Activated CD8-positive, alpha-beta memory T cell treated with anti-CD3 and anti-CD28 coated beads for 48 hours (primary cell): ENCODE measurements around the gene STK38.
"Not testable (repeated sequence)": the region's sequence is repeated elsewhere in the genome, so short reads cannot be mapped to it uniquely, and the experiment has no call there.

Source experiments
- DNase-seq, 3 experiments: peaks; one replicate each; pipeline ENCODE4 v3.0.0-alpha.2; 2020; ENCODE audit warnings: low read depth in 2 of 3, low spot score in 2 of 3

Gene STK38

DNA sequence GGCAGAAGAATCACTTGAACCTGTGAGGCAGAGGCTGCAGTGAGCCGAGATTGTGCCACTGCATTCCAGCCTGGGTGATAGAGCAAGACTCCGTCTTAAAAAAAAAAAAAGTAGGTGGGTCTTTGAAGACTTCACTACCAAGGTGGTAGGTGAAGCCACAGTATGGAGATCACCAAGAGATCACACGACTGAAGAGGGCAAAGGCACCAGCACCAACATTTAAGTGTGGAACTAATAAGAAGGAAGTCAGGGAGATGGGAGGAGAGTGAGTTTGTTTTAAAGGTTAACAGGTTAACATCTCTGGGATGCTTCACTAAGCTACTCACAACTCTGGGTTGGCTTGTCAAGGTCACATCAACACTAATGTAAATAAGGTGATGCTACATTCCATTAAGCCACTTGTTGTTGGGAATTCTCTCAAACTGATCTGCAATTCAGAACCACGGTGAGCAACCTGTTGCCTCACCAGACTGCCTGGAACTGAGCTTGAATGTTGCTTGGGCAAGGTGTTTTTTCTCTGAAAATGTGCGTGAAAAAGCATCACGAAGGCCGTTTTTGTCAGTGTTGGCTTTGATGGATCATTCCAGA, 55.8 kb downstream of the STK38 start:
- DNase-seq = no peak

DNA sequence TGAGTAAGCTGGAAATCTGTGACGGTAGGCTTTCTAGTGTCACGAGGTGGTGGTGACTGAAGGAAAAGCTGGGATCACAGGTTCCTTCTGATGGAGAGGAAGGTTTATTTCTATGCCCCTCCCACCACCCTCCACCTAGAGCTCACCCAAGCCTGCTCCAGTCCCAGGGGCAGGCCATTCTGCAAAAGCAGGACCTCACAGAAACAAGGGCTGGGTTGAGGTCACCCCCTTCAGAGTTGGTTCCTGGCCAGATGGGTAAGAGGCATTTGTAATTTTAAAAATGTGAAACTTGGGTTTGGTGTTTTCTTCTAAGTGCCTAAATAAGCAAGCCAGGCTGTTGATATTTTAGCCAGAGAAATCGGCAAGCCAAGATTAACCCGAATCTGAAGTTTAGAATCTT, 57.9 kb downstream of the STK38 start:
- DNase-seq = no peak

DNA sequence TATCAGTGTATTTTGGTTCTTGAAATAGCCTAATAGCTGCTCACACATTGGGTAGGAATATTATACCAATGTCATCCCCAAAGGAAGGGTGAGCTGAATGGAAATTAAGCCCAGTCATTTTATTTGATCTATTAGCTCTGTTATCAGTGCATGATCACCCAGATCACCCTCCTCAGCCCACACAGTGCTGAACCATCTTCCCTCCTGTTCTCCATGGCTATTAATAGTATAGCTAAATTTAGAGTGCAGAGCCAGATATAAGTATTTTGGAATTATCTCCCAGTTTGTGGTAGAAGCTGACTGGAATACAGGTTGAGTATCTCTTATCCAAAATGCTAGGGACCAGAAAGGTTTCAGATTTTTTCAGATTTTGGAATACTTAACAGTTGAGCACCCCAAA, 59.1 kb downstream of the STK38 start:
- no peak for DNase-seq

DNA sequence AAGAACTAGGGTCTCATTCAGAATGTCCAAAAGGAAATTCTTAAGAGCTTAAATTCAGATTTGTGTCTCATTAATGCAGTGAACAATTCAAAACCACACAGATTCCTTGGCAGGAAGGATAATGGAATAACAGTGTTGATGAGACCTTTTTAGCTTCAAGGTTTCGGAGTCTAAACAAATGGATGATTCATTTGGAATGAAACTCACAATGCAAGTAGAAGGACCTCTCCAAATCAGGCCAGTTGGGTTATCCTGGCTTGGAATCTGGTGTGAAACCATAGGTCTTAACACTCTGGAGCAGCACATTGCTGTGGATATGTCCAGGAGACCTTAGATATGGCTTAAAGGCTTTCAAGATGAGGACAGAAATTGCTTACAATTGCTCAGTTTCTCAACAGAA, 59.6 kb downstream of the STK38 start:
- DNase-seq = no peak

DNA sequence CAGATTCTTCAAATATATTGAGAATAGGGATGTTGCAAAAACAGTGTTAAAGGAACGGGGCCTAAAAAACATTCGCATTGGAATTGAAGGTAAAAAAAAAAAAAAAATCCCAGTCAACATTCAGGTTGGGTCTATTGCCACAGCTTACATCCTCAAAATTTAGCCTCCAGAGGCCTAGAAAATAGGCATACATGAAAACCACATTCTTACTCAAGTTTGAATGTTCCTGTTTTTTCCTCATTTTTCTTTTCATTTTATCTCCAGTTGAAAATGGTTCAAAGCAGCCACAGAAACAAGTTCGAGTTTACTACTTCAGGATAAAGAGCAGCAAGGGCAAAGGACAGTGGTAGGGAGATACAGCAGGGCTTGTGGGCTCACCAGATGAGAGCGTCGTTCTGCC, 62.5 kb downstream of the STK38 start:
- no peak for DNase-seq

DNA sequence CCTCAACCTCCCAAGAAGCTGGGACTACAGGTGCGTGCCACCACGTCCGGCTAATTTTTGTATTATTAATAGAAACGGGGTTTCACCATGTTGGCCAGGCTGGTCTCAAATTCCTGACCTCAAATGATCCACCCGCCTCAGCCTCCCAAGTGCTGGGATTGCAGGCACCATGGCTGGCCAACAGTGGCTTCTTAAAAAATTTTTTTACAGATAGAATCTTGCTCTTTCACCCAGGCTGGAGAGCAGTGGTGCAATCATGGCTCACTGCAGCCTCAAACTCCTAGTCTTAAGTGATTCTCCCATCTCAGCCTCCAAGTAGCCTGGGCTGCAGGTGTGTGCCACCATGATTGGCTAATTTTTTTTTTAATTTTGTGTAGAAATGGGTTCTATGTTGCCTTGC, 64.0 kb downstream of the STK38 start:
- DNase-seq = not testable (repeated sequence)

DNA sequence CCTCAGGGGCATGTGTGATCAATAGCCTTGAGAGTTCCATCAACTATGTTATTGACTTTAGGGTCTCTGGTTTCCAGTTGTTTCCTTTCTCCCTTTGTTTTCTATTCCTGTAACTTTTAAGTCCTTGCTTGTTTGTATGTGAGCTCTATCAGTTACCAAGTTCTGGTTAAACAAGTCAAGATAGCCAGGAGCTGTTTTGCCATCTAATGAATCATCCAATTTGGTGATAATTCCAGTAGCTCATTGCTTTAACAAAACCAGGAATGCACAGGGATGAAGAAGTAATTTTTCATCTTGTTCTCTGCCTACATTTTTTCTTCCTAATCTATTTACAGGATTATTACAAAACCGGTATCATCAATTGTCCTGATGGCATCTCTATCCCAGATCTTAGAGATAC, 68.0 kb downstream of the STK38 start:
- no peak for DNase-seq

DNA sequence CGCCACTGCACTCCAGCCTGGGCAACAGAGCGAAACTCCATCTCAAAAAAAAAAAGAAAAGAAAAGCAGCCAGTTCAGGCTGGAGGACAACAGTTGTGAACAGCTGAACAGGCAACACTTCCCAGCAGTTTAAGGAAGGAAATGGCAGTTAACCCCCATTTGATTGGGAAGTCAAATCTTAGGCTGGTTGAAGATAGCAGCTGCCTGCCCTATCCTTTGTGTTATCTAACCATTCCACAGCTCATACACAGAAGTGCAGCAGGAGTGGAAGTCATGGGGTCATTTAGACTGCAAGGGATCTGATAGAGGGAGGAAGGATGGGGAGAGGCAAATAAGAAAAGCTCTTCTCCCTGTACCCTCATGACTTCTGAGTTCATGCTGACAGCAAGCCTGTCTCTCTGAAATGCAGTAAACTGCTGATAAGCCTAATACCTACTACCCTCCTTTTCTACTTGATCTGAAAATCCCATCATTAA, 69.2 kb downstream of the STK38 start:
- DNase-seq = no peak

DNA sequence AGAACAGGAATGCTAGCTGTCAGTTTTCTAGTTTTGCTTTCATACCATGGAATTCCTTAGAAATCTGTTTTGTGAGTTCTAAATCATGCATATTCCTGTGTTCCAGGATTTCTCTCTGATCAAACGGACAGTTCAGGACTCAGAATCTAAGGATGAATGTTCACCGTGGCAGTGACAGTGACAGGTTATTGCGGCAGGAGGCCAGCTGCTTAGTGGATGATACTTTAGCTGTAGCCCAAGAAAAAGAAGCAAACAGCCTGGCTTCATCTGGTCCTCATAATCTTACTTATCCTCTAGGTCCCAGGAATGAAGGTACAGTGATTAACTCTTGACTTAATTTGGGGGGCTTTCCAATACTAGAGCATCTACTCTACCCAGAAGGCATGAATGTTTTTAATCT, 77.3 kb downstream of the STK38 start:
- no peak for DNase-seq

DNA sequence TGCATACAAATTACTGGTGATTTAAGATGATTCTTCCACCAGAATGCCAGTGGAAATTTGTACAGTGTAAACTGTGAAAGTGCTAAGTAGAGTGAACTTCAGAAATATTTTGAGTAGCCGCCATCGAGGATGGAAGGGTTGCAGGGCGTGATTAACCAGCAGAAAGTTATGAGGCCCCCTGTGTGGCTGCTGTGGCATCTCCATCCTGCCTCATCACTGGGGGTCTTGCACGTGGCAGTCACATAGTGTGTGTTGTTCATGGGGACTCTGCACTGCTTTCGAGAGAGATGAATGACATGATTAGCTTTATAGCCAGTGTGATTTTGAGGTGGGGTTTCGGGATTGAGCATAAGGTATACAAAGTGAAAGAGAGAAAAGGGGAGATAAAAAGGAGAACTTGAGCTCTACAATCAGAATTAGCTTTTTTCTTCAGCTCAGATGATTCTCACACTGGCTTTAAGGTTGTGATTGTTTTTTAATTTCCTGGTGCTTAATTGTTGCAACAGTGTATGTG, 78.1 kb downstream of the STK38 start:
- no peak for DNase-seq

DNA sequence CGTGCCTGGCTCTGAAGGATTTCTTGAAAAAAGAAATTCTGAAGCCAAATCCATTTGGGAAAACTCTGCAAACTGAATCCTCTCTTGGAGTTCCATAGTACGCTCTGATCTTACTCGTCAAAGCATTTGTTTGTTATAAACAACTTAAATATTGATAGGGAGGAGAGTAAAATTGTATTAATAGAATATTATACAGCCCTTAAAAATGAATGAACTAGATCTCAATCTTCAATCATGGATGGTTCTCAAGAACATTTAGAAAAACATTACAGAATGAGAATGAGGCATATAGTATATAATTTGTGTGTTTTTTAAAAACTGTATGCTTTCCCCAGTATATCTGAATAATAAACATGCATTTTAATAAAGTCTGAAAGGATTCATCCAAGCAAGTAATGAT, 79.7 kb downstream of the STK38 start:
- no peak for DNase-seq

DNA sequence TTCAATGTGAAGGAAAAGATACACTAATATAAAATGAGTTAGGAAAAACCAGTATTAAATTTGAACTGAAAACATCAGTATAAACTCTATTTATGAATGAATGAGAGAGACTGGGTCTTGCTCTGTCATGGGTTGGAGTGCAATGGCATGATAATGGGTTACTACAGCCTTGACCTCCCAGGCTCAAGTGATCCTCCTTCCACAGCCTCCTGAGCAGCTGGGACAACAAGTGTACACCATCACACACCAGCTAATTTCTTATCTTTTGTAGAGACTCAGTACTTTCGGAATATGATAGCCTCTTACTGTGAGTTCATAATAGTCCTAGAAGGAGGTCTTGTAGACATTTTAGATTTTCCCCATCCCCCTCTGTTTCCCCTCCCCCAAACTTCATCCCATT, 83.0 kb downstream of the STK38 start:
- DNase-seq = no peak

DNA sequence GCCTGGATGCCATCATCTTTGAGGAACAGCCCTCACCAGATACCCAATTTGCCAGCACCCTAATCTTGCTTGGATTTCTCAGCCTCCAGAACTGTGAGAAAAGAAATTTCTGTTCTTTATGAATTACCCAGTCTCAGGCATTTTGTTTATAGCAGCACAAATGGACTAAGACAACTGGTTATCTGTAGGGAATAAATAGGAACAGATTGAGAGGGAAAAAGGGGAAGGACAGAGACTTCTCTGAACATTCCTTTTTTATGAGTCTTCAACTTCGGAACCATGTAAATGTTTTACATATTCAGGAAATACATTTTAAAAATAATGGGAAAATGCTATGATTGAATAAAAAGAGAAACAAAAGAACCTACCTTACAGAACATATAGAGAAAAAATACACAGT, 83.6 kb downstream of the STK38 start:
- no peak for DNase-seq

DNA sequence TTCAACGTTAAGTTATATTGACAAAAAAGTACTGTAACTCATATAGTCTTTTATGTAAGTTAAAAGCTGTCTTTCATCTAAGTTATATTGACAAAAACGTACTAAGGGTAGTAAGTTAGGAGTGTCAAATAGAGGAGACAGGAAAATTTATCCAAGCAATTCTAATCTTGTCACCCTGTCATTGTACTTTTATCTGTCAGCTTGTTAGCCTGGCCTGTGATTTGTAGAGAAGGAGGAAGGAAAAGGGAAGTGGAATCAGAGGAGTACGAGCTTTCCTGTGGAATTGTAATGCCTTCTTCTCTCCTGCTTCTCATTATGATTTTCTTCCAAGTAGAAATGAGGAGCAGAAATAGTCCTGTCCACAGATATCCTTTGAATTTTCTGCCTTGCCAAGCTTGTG, 85.6 kb downstream of the STK38 start:
- DNase-seq = no peak

DNA sequence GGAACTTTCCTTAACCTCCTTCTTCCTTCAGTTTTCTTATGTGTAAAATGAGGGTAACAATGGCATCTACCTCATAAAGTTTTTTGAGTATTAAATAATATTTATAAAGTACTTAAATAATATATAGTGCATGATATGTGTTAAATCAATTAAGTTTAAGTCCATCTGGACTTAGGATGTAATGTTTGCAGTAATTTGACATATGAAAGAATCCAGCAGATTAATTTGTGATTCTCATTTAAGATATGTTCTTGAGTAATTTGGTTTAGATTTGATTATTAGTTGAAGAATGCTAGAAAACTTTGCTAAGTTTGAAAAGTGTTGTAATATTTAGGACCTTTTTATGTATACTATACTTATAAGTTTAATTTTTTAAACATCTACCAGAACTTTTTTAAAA, 86.4 kb downstream of the STK38 start:
- no peak for DNase-seq

DNA sequence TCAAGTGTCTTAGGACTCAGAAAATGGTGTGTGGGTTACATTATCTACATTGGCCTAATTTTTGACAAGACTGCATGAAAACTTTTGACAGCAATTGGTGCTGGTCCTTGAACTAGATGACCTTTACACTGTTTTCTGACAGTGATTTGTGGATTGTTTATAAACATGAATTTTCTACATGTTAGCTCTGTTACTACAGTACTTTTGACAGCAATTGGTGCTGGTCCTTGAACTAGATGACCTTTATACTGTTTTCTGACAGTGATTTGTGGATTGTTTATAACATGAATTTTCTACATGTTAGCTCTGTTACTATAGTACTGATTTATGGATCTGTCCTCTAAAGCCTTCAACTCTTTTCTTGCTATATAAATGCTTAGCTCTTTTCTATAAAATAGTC, 87.8 kb downstream of the STK38 start:
- DNase-seq = no peak

DNA sequence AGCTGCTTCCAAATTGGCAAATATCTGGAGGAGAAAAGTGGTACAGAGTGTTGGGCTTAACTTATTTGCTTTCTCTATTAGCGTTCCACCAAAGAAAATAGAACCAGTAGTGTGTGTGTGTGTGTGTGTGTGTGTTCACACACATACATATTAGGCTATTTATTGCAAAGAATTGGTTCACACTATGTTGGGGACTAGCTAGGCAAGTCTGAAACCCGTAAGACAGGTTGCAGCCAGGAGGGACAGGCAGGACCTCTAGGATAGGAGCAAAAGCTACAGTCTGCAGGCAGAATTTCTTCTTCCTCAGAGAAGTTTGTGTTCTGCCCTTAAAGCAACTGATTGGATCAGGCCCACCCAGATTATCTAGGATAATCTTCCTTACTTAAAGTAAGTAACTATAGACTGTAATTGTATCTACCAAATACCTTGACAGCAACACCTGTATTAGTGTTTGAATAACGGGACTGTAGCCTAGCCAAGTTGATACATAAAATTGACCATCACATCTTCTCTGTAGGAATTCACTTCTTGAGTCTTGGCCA, 91.7 kb downstream of the STK38 start:
- no peak for DNase-seq

DNA sequence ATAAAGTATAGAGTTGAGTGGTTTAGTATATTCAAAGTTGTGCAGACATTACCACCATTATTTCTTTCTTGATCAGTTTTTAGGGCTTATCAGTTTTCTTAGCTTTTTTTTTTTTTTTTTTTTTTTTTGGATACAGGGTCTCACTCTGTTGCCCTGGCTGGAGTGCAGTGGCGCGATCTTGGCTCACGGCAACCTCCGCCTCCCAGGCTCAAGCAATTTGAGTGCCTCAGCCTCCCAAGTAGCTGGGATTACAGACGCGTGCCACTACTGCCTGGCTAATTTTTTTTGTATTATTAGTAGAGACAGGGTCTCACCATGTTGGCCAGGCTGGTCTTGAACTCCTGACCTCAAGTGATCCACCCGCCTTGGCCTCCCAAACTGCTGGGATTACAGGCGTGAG, 94.4 kb downstream of the STK38 start:
- DNase-seq = not testable (repeated sequence)

DNA sequence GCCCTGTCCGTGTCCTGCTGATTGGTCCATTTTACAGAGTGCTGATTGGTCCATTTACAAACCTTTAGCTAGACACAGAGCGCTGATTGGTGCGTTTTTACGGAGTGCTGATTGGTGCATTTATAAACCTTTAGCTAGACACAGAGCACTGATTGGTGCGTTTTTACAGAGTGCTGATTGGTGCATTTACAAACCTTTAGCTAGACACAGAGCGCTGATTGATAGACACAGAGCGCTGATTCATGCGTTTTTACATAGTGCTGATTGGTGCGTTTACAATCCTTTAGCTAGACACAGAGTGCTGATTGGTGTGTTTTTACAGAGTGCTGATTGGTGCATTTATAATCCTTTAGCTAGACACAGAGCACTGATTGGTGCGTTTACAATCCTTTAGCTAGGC, 98.1 kb downstream of the STK38 start:
- not testable (repeated sequence) for DNase-seq

DNA sequence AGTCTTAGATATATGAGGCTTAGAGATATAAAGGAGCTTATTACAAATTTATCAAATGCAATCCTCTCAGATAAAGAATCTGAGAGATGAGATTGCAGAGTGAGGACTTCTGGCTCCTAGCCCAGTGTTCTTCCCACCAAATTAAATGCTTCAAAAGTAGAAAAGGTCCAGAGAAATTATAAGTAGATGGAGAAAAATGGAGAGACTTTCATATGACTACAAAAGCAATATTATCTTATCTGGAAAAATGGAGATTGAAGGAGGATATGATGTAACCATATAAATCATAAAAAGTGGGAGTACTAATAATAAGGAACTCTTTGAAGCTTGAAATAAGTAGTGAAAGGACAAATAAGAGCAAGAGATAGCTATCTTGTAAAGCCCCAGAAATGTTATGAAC, 101.7 kb downstream of the STK38 start:
- no peak for DNase-seq

DNA sequence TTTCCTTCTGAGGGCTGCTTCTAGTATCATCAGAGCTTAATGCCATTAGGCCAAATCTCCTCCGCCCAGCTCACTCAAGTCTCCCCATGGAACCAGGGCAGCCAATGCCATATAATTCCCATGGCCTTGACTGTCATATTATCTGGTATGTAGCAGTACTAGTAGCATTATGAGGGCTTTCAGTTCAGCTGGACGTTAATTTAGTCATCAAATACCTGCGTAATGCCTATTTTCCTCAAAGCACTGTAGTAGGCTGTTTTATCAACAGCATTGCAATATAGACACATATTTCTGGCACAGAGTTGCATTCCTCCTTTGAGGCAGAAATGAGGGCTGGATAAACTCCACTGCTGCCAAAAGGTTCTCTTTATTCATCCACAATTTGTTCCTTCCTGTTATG, 102.8 kb downstream of the STK38 start:
- DNase-seq = no peak
